Testis (tissue), 3 donors: ENCODE results near the gene ZNF670. TPM values are rescaled to one million over a fixed set of nuclear protein-coding genes. Genes with fewer than 3 reads are reported as not detected.
A peak's percentile ranks its signal among the peaks of the same experiment; 100 is the strongest.

Source experiments
- DNase-seq: peaks from one replicate; pipeline ENCODE4 v3.0.0-alpha.2; 2019
- H3K27ac ChIP-seq, 2 donors: fragments of 200-600 bp; sonication (generic); one replicate each; pipeline ENCODE4 v1.5.1; 2019
- H3K27me3 ChIP-seq: fragments of 200-600 bp; sonication (generic); one replicate; pipeline ENCODE4 v1.5.1; 2019
- H3K36me3 ChIP-seq: fragments of 200-600 bp; sonication (generic); one replicate; pipeline ENCODE4 v1.5.1; 2017; ENCODE audit warnings: low read depth; ENCODE audit errors: missing control alignments
- H3K4me1 ChIP-seq: fragments of 200-600 bp; sonication (generic); one replicate; pipeline ENCODE4 v1.5.1; 2019
- H3K4me3 ChIP-seq, 2 donors: fragments of 200-600 bp; sonication (generic); one replicate each; pipeline ENCODE4 v1.5.1; 2017 to 2019
- H3K9me3 ChIP-seq: fragments of 200-600 bp; sonication (generic); one replicate; pipeline ENCODE4 v1.5.1; 2017
- CTCF ChIP-seq, 3 experiments: fragments of 450-650 bp in 2 of 3; fragments of 200-600 bp in 1 of 3; sonication (generic) in 1 of 3; IDR thresholded peaks; one replicate each; pipeline ENCODE4 v1.5.1; 2016 to 2019; ENCODE audit warnings: antibody characterized with exemption in 3 of 3, mild to moderate bottlenecking in 2 of 3, moderate library complexity in 1 of 3
- POLR2A ChIP-seq: fragments of 450-650 bp; IDR thresholded peaks from one replicate; pipeline ENCODE4 v1.6.1; 2017; ENCODE audit warnings: antibody characterized with exemption, mild to moderate bottlenecking, moderate library complexity
- WGBS, 2 donors: methylation state at CpG; one replicate each; pipeline ENCODE4 v1.1.5; 2018; 5-methylcytosine and 5-hydroxymethylcytosine counted together
- intact Hi-C: fragments of 100-400 bp; cut with DNase I; formaldehyde crosslinking; loops from one replicate; pipeline ENCODE4 v1.15.1; 2023; ENCODE audit warnings: low total_unique reads
- polyA plus RNA-seq: library from polyadenylated mRNA; stranded (reverse); fragments of 350-450 nt; fragmentation: Illumina TruSeq; extraction: RNeasy Lipid Tissue Mini Kit (QIAGEN cat#74804); gene quantifications from one replicate; pipeline ENCODE4 v1.2.3, GENCODE V29; 2014; ENCODE audit warnings: low read depth, low replicate concordance; ENCODE audit not compliant: insufficient read depth
- total RNA-seq, 2 donors: library from RNA; depleted of rRNA; stranded (reverse); fragments of >200 nt; gene quantifications; one replicate each; pipeline ENCODE4 v1.2.3, GENCODE V29; 2016

Gene ZNF670
- total and polyA plus RNA-seq, 3 donors from 2014 or later, result 3.5 to 5.5 (median 5.4) TPM

GRCh38 chr1:247088967-247089366 is 10.4 kb upstream of the ZNF670 start:
- no peaks in the 10 kb centered on the region for H3K9me3 ChIP-seq
- DNase-seq, result no peak
- no peaks in the 10 kb centered on the region for H3K4me1 ChIP-seq
- WGBS, 2 donors, result 86 to 100% methylated on average over 3 to 4 of the region's 4 CpGs
- intact Hi-C loops, result no loop called here
- H3K27ac ChIP-seq, result no peak overlapping the region
- H3K36me3 ChIP-seq, result no peaks in the 10 kb centered on the region
- H3K4me3 ChIP-seq, result no peak overlapping the region
- no peak for TF ChIP-seq CTCF (IDR thresholded peaks at IDR 0.05)
- no peak for TF ChIP-seq POLR2A
- H3K27me3 ChIP-seq, result no peaks in the 10 kb centered on the region

- Histone ChIP-seq H3K4me3 (no peak overlapping the region), H3K27ac (no peak overlapping the region), H3K4me1 (no peaks in the 10 kb centered on the region), H3K27me3 (no peaks in the 10 kb centered on the region), H3K9me3 (no peaks in the 10 kb centered on the region), H3K36me3 (no peaks in the 10 kb centered on the region)
- DNase-seq, result no peak
- TF ChIP-seq CTCF (IDR thresholded peaks at IDR 0.05), result no peak
- TF ChIP-seq POLR2A, result no peak
- 78% methylated on average over 1 of the region's 1 CpG; no CpG with 5 or more reads in 1 of the 2 donors for WGBS, 2 donors
- intact Hi-C loops, result no loop called here
Observed at GRCh38 chr1:247087256-247087655, 8.6 kb upstream of the ZNF670 start.

GRCh38 chr1:247085310-247085709 is 6.7 kb upstream of the ZNF670 start:
- intact Hi-C loops, result no loop called here
- H3K27me3 ChIP-seq, result no peaks in the 10 kb centered on the region
- H3K9me3 ChIP-seq, result no peaks in the 10 kb centered on the region
- no peaks in the 10 kb centered on the region for H3K36me3 ChIP-seq
- H3K4me1 ChIP-seq, result no peaks in the 10 kb centered on the region
- 90 to 99% methylated on average over 6 to 7 of the region's 8 CpGs for WGBS, 2 donors
- TF ChIP-seq POLR2A (no peak), CTCF (IDR thresholded peaks at IDR 0.05) (no peak)
- no peak overlapping the region for H3K4me3 ChIP-seq
- H3K27ac ChIP-seq, result no peak overlapping the region
- no peak for DNase-seq

GRCh38 chr1:247084771-247085170 is 6.2 kb upstream of the ZNF670 start:
- no peak for DNase-seq
- 90 to 94% methylated on average over 8 of the region's 8 CpGs for WGBS, 2 donors
- no peaks in the 10 kb centered on the region for H3K4me1 ChIP-seq
- intact Hi-C loops, result no loop called here
- no peak overlapping the region for H3K27ac ChIP-seq
- H3K9me3 ChIP-seq, result no peaks in the 10 kb centered on the region
- no peaks in the 10 kb centered on the region for H3K36me3 ChIP-seq
- no peak overlapping the region for H3K4me3 ChIP-seq
- TF ChIP-seq POLR2A (no peak), CTCF (IDR thresholded peaks at IDR 0.05) (no peak)
- no peaks in the 10 kb centered on the region for H3K27me3 ChIP-seq

GRCh38 chr1:247079141-247079874 is 697 bp upstream of the ZNF670 start:
- Histone ChIP-seq H3K4me1 (no peaks in the 10 kb centered on the region), H3K36me3 (no peaks in the 10 kb centered on the region), H3K9me3 (no peaks in the 10 kb centered on the region), H3K27me3 (no peaks in the 10 kb centered on the region), H3K27ac (peak overlapping the region in 1 of 2 donors; percentile 85), H3K4me3 (peak overlapping the region; percentile 80 to 92)
- 27 to 48% methylated on average over 23 of the region's 23 CpGs for WGBS, 2 donors
- DNase-seq, result peak; percentile 20
- TF ChIP-seq POLR2A, result no peak
- no peak for TF ChIP-seq CTCF (IDR thresholded peaks at IDR 0.05)
- intact Hi-C loops, result no loop called here
